PC-9 (cell line): ENCODE results near the gene SLC7A11. TPM values are rescaled to one million over a fixed set of nuclear protein-coding genes. Genes with fewer than 3 reads are reported as not detected.
A peak's percentile ranks its signal among the peaks of the same experiment; 100 is the strongest.

Source experiments
- BruUV-seq: library from RNA; stranded (reverse); fragments of 400-500 nt; replicated peaks from 2 replicates; lab custom pipeline; 2021; lab: Mats Ljungman, UMichigan
- CTCF ChIA-PET: fragments of 300-600 bp; sonication (Branson Sonifier 250); formaldehyde crosslinking; loops from one replicate; lab custom pipeline; 2022; ENCODE audit warnings: antibody characterized with exemption; lab: Charles Lee
- POLR2A ChIA-PET: fragments of 300-600 bp; sonication (Branson Sonifier 250); formaldehyde crosslinking; loops from one replicate; lab custom pipeline; 2022; ENCODE audit warnings: antibody characterized with exemption; ENCODE audit not compliant: unreplicated experiment; lab: Charles Lee
- DNase-seq, 2 experiments: peaks; one replicate each; pipeline versions ENCODE4 v3.0.0 to v3.0.0-alpha.2; 2015 to 2022; ENCODE audit warnings: mixed read lengths in 1 of 2
- H2AFZ ChIP-seq: fragments of 200-600 bp; sonication (generic); 2 replicates; pipeline ENCODE4 v1.8.1; 2017; ENCODE audit warnings: antibody characterized with exemption
- H3F3A ChIP-seq: fragments of 200-600 bp; sonication (generic); 2 replicates; pipeline ENCODE4 v1.8.1; 2017; ENCODE audit warnings: antibody characterized with exemption, mild to moderate bottlenecking, low read depth; ENCODE audit not compliant: insufficient read depth
- H3K27ac ChIP-seq: fragments of 200-600 bp; sonication (generic); 2 replicates; pipeline ENCODE4 v1.6.1; 2016; ENCODE audit warnings: mixed run types
- H3K27me3 ChIP-seq: fragments of 200-600 bp; sonication (generic); 2 replicates; pipeline ENCODE4 v1.6.1; 2016; ENCODE audit warnings: low read depth, mixed run types; ENCODE audit not compliant: insufficient read depth
- H3K36me3 ChIP-seq: fragments of 200-600 bp; sonication (generic); 2 replicates; pipeline ENCODE4 v1.6.1; 2016; ENCODE audit warnings: low read depth, mixed run types
- H3K4me1 ChIP-seq: fragments of 200-600 bp; sonication (generic); replicated peaks from 2 replicates; pipeline ENCODE4 v1.6.1; 2016; ENCODE audit warnings: mixed run types; ENCODE audit not compliant: insufficient read depth
- H3K4me2 ChIP-seq: fragments of 200-600 bp; sonication (generic); 2 replicates; pipeline ENCODE4 v1.6.1; 2017; ENCODE audit warnings: mixed run types
- H3K4me3 ChIP-seq: fragments of 200-600 bp; sonication (generic); 2 replicates; pipeline ENCODE4 v1.6.1; 2016; ENCODE audit warnings: mixed run types
- H3K79me2 ChIP-seq: fragments of 200-600 bp; sonication (generic); 2 replicates; pipeline ENCODE4 v1.6.1; 2017; ENCODE audit warnings: low read depth, mixed run types
- H3K9me2 ChIP-seq: fragments of 200-600 bp; sonication (generic); 2 replicates; pipeline ENCODE4 v1.8.1; 2017; ENCODE audit warnings: mild to moderate bottlenecking; ENCODE audit not compliant: insufficient read depth
- H3K9me3 ChIP-seq: fragments of 200-600 bp; sonication (generic); 2 replicates; pipeline ENCODE4 v1.8.1; 2016; ENCODE audit warnings: low read depth; ENCODE audit not compliant: insufficient read depth
- H4K20me1 ChIP-seq: fragments of 200-600 bp; sonication (generic); 2 replicates; pipeline ENCODE4 v1.8.1; 2017; ENCODE audit not compliant: insufficient read depth
- EZH2 ChIP-seq: fragments of 200-600 bp; sonication (generic); IDR thresholded peaks from 2 replicates; pipeline ENCODE4 v1.8.0; 2017; ENCODE audit warnings: antibody characterized with exemption, low read depth
- intact Hi-C: fragments of 100-400 bp; cut with micrococcal nuclease; formaldehyde crosslinking; loops from one replicate; pipeline ENCODE4 v1.10.0; 2022; ENCODE audit not compliant: unreplicated experiment
- total RNA-seq: library from RNA; stranded (reverse); gene quantifications from 2 replicates; pipeline ENCODE4 v1.2.3, GENCODE V29; 2021
- TF ChIP-seq, protein P1 (sequence below): fragments of 200-600 bp; sonication (generic); conservative IDR thresholded peaks from 2 replicates; pipeline ENCODE4 v1.6.1; 2017; ENCODE audit warnings: mixed run types, antibody characterized with exemption, mild to moderate bottlenecking, moderate library complexity

The SLC7A11 gene
- total RNA-seq, 1 experiment from 2014 or later: 187 TPM

DNA sequence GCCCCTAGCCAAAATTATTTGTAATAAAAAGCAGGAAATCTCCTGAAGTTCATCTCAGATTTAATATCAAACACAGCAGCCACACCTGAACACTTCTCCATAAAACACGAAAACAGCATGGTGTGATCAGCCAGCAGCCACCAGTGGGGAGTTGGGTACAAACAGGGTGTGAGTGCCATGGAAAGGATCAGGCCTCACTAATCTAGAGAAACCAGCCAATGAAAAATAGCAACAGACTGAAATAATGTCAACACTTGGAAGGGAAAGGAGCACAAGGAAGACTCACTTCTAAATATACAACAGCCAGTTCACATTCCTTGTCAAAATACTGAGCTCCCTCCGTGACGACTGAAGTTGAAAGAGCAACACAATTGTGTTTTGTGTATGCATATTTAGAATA lies 46.0 kb downstream of the SLC7A11 start:
- peaks cover 44% of the 10 kb centered on the region for H3K36me3 ChIP-seq
- H3F3A ChIP-seq: peaks cover 47% of the 10 kb centered on the region
- CTCF ChIA-PET: no interaction called here
- POLR2A ChIA-PET: no interaction called here
- no peaks in the 10 kb centered on the region for H3K9me3 ChIP-seq
- no peaks in the 10 kb centered on the region for H3K27me3 ChIP-seq
- no peak overlapping the region for H2AFZ ChIP-seq
- no peak overlapping the region for H3K4me2 ChIP-seq
- H3K27ac ChIP-seq: no peak overlapping the region
- peaks cover 32% of the 10 kb centered on the region for H3K79me2 ChIP-seq
- no peak for TF ChIP-seq EZH2
- TF ChIP-seq, protein P1, sequence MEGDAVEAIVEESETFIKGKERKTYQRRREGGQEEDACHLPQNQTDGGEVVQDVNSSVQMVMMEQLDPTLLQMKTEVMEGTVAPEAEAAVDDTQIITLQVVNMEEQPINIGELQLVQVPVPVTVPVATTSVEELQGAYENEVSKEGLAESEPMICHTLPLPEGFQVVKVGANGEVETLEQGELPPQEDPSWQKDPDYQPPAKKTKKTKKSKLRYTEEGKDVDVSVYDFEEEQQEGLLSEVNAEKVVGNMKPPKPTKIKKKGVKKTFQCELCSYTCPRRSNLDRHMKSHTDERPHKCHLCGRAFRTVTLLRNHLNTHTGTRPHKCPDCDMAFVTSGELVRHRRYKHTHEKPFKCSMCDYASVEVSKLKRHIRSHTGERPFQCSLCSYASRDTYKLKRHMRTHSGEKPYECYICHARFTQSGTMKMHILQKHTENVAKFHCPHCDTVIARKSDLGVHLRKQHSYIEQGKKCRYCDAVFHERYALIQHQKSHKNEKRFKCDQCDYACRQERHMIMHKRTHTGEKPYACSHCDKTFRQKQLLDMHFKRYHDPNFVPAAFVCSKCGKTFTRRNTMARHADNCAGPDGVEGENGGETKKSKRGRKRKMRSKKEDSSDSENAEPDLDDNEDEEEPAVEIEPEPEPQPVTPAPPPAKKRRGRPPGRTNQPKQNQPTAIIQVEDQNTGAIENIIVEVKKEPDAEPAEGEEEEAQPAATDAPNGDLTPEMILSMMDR: no peak
- no TSS peak for BruUV-seq
- no peaks in the 10 kb centered on the region; the same call in 1 of the 2 replicates for H4K20me1 ChIP-seq
- no peak overlapping the region for H3K4me3 ChIP-seq
- intact Hi-C loops: no loop called here
- no peak for DNase-seq
- H3K4me1 ChIP-seq: peaks cover 26% of the 10 kb centered on the region
- H3K9me2 ChIP-seq: no peaks in the 10 kb centered on the region

- TF ChIP-seq, protein P1: no peak
- no peak for TF ChIP-seq EZH2
Observed at GRCh38 chr4:138193963-138194362, 48.2 kb downstream of the SLC7A11 start.

GRCh38 chr4:138192113-138192512 lies 50.0 kb downstream of the SLC7A11 start:
- intact Hi-C loops: no loop called here
- TF ChIP-seq, protein P1: no peak
- no peak for TF ChIP-seq EZH2
- peaks cover 44% of the 10 kb centered on the region; the same call in 1 of the 2 replicates for H3F3A ChIP-seq
- H4K20me1 ChIP-seq: no peaks in the 10 kb centered on the region; the same call in none of the 2 replicates
- no peaks in the 10 kb centered on the region for H3K9me2 ChIP-seq
- CTCF ChIA-PET: no interaction called here
- no peak overlapping the region for H3K27ac ChIP-seq
- H3K4me3 ChIP-seq: no peak overlapping the region
- H3K4me2 ChIP-seq: no peak overlapping the region
- DNase-seq: peak; percentile 12 to 62
- peaks cover 6% of the 10 kb centered on the region for H3K4me1 ChIP-seq
- no peak overlapping the region for H2AFZ ChIP-seq
- BruUV-seq: no TSS peak
- peaks cover 43% of the 10 kb centered on the region for H3K36me3 ChIP-seq
- peaks cover 27% of the 10 kb centered on the region for H3K79me2 ChIP-seq
- POLR2A ChIA-PET: interaction anchor here (0.6 kb wide), 1 partner anchor 8 kb away, joined by 7 read pairs; no protein-coding TSS in a partner anchor
- H3K27me3 ChIP-seq: no peaks in the 10 kb centered on the region
- H3K9me3 ChIP-seq: no peaks in the 10 kb centered on the region

More at GRCh38 chr4:138193963-138194362, 48.2 kb downstream of the SLC7A11 start:
- ChIA-PET POLR2A (no interaction called here), CTCF (no interaction called here)
- H3K4me3 ChIP-seq: no peak overlapping the region
- H3F3A ChIP-seq: peaks cover 44% of the 10 kb centered on the region
- H3K27me3 ChIP-seq: no peaks in the 10 kb centered on the region
- no peak overlapping the region for H2AFZ ChIP-seq
- peaks cover 7% of the 10 kb centered on the region for H3K4me1 ChIP-seq
- peak overlapping the region; percentile 19; the same call in 1 of the 2 replicates for H3K27ac ChIP-seq
- H3K79me2 ChIP-seq: peaks cover 33% of the 10 kb centered on the region
- BruUV-seq: no TSS peak
- H3K36me3 ChIP-seq: peaks cover 47% of the 10 kb centered on the region
- no peaks in the 10 kb centered on the region; the same call in 1 of the 2 replicates for H4K20me1 ChIP-seq
- H3K4me2 ChIP-seq: no peak overlapping the region
- H3K9me2 ChIP-seq: no peaks in the 10 kb centered on the region
- no peaks in the 10 kb centered on the region for H3K9me3 ChIP-seq
- no peak for DNase-seq
- intact Hi-C loops: no loop called here
